MCF 10A (cell line): Measurements from ENCODE around the gene SNTG2. TPM values are rescaled to one million over a fixed set of nuclear protein-coding genes. Genes with fewer than 3 reads are reported as not detected.

Experiments
- BruUV-seq: library from RNA; stranded (reverse); fragments of 400-500 nt; replicated peaks from 2 replicates; lab custom pipeline; 2021; lab: Mats Ljungman, UMichigan
- CTCF ChIA-PET: fragments of 300-600 bp; sonication (Branson Sonifier 250); formaldehyde crosslinking; extraction: SDS; loops from one replicate; lab custom pipeline; 2021; ENCODE audit warnings: antibody characterized with exemption, inconsistent platforms; lab: Yijun Ruan, JAX
- POLR2A ChIA-PET: fragments of 300-600, 350-650 bp; sonication (Branson Sonifier 250); formaldehyde crosslinking; extraction: SDS; loops from one replicate; lab custom pipeline; 2020; ENCODE audit warnings: antibody characterized with exemption, inconsistent platforms; lab: Yijun Ruan, JAX
- DNase-seq: peaks from one replicate; pipeline ENCODE4 v3.0.0-alpha.2; 2018; ENCODE audit not compliant: unreplicated experiment
- H3K27ac Mint-ChIP-seq: one replicate; pipeline ENCODE4 v1.8.0; 2022; ENCODE audit warnings: mild to moderate bottlenecking, low read depth, mixed read lengths; ENCODE audit not compliant: unreplicated experiment
- H3K27me3 Mint-ChIP-seq: one replicate; pipeline ENCODE4 v1.8.0; 2022; ENCODE audit warnings: mixed read lengths; ENCODE audit not compliant: insufficient read depth, unreplicated experiment
- H3K36me3 Mint-ChIP-seq: one replicate; pipeline ENCODE4 v1.8.0; 2022; ENCODE audit warnings: mild to moderate bottlenecking, moderate library complexity, mixed read lengths; ENCODE audit not compliant: insufficient read depth, unreplicated experiment
- H3K4me1 Mint-ChIP-seq: one replicate; pipeline ENCODE4 v1.8.0; 2022; ENCODE audit warnings: mixed read lengths; ENCODE audit not compliant: insufficient read depth, unreplicated experiment
- H3K4me3 Mint-ChIP-seq: one replicate; pipeline ENCODE4 v1.8.0; 2022; ENCODE audit warnings: mild to moderate bottlenecking, moderate library complexity, mixed read lengths; ENCODE audit not compliant: unreplicated experiment
- H3K9me3 Mint-ChIP-seq: one replicate; pipeline ENCODE4 v1.8.0; 2022; ENCODE audit warnings: mixed read lengths; ENCODE audit not compliant: unreplicated experiment
- intact Hi-C: fragments of 100-400 bp; cut with micrococcal nuclease; formaldehyde crosslinking; loops from 2 replicates; pipeline ENCODE4 v1.14.1; 2022
- total RNA-seq: library from RNA; stranded (reverse); gene quantifications from 2 replicates; pipeline ENCODE4 v1.2.3, GENCODE V29; 2022
- TF ChIP-seq, protein P1 (sequence below): fragments of 200-600 bp; IDR thresholded peaks from one replicate; pipeline ENCODE4 v1.8.0; 2022; ENCODE audit warnings: antibody characterized with exemption, mild to moderate bottlenecking; ENCODE audit not compliant: unreplicated experiment

SNTG2 gene
- total RNA-seq, 1 experiment from 2014 or later = not detected

DNA sequence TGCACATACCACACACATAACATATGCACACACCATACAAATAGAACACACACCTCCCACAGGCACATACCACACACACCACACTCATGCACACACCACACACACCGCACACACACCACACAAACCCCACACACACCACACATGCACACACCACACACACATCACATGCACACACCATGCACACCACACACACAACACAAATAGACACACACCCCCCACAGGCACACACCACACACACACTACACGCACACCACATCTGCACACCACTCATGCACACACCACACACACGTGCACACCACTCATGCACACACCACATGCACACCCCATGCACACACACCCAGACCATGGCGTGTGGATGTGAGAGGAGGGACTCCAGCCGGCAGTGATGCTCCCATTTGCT is 300.9 kb downstream of the SNTG2 start:
- intact Hi-C loops = no loop called here
- H3K4me1 Mint-ChIP-seq = peaks cover 7% of the 10 kb centered on the region
- ChIA-PET CTCF (no interaction called here), POLR2A (no interaction called here)
- TF ChIP-seq, protein P1, sequence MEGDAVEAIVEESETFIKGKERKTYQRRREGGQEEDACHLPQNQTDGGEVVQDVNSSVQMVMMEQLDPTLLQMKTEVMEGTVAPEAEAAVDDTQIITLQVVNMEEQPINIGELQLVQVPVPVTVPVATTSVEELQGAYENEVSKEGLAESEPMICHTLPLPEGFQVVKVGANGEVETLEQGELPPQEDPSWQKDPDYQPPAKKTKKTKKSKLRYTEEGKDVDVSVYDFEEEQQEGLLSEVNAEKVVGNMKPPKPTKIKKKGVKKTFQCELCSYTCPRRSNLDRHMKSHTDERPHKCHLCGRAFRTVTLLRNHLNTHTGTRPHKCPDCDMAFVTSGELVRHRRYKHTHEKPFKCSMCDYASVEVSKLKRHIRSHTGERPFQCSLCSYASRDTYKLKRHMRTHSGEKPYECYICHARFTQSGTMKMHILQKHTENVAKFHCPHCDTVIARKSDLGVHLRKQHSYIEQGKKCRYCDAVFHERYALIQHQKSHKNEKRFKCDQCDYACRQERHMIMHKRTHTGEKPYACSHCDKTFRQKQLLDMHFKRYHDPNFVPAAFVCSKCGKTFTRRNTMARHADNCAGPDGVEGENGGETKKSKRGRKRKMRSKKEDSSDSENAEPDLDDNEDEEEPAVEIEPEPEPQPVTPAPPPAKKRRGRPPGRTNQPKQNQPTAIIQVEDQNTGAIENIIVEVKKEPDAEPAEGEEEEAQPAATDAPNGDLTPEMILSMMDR = no peak
- DNase-seq = no peak
- peaks cover 68% of the 10 kb centered on the region for H3K27me3 Mint-ChIP-seq
- peaks cover 4% of the 10 kb centered on the region for H3K36me3 Mint-ChIP-seq
- no peaks in the 10 kb centered on the region for H3K9me3 Mint-ChIP-seq
- no peak overlapping the region for H3K4me3 Mint-ChIP-seq
- BruUV-seq = no TSS peak
- H3K27ac Mint-ChIP-seq = no peak overlapping the region

DNA sequence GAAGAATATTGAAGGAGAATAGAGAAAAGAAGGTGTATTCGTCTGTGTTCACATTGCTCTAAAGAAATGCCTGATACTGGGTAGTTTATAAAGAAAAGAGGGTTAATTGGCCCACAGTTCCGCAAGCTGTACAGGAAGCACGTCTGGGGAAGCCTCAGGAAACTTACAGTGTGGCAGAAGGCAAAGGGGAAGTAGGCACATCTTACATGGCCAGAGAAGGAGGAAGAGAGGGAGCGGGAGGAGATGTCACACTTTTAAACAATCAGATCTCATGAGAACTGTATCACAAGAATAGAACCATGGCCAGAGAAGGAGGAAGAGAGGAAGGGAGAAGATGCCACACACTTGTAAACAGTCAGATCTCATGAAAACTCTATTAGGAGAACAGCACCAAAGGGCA is 303.0 kb downstream of the SNTG2 start:
- intact Hi-C loops = no loop called here
- H3K36me3 Mint-ChIP-seq = peaks cover 6% of the 10 kb centered on the region

DNA sequence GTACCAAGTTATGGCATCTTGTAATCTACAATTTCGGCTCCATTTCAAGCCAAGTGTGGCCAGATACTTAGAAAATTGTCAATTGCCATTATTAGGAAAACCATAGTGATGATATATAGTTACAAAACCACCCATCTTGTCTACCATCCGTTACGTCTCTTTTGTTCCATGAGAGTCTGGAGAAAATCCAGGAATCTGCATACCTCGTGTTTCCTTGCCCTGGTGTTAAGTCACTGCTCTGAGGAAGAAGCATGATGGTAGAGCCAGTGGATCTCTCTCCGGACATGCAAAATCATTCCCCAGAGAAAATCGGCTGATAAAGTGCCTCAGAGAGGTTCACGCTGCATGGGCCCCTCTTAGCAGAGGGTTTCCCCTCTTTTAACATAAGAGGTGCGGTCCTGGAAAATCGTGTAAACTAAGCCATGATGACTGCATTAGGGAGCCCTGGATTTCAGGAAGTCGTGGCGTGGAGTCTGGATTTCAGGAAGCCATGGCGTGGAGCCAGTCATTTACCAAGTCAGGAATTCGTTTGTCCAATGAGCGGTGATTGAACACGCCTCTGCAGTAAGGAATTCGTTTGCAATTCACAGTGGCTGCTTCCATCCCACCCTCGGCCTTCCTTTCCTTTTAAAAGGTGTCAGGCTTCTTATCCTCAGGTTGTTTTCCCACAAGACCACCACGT is 304.2 kb downstream of the SNTG2 start:
- no peak for DNase-seq
- no TSS peak for BruUV-seq
- TF ChIP-seq, protein P1 = no peak
- ChIA-PET CTCF (no interaction called here), POLR2A (no interaction called here)
- H3K9me3 Mint-ChIP-seq = no peaks in the 10 kb centered on the region
- intact Hi-C loops = no loop called here
- no peak overlapping the region for H3K27ac Mint-ChIP-seq
- H3K4me3 Mint-ChIP-seq = no peak overlapping the region
- H3K36me3 Mint-ChIP-seq = peaks cover 6% of the 10 kb centered on the region
- peaks cover 7% of the 10 kb centered on the region for H3K4me1 Mint-ChIP-seq
- H3K27me3 Mint-ChIP-seq = peaks cover 71% of the 10 kb centered on the region

More for the DNA sequence above, 303.0 kb downstream of the SNTG2 start:
- Mint-ChIP-seq H3K27ac (no peak overlapping the region), H3K4me3 (no peak overlapping the region), H3K27me3 (peaks cover 64% of the 10 kb centered on the region), H3K4me1 (peaks cover 7% of the 10 kb centered on the region), H3K9me3 (no peaks in the 10 kb centered on the region)
- TF ChIP-seq, protein P1 = no peak
- CTCF ChIA-PET = interaction anchor here (0.7 kb wide), 1 partner anchor 14 kb away, joined by 5 read pairs; no protein-coding TSS in a partner anchor
- no peak for DNase-seq
- no TSS peak for BruUV-seq
- POLR2A ChIA-PET = no interaction called here

DNA sequence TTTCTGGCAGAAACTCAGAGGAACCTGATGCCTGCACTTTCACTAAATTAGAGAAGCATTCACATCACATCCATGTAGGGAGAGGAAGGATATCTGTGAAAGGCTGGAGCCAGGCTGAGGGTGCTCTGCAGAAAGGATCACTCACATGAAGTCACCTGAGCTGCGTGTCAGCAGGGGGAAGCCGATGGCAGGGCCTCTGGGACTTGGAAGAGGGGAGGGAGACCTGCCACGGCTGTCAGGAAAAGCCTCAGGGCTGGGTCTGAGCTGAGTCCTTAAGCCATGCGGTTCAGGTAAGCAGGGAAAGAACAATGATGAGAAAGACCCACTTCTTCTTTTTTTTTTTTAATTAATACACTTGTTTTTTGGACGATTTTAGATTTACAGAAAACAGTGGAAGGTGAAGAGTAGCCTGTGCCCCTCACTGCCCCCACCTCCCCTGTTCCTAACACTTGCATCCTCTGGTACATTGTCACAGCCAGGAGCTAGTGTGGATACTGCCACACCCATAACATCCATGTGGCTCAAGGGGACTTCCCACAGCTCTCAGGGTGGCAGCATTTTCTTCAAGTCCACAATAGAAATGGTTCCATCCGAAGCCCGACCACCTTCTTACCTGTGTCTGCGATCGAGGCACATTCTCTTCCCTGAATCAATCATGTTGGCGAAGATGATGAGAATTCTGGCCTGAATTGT is 306.1 kb downstream of the SNTG2 start:
- Mint-ChIP-seq H3K27me3 (peaks cover 59% of the 10 kb centered on the region), H3K9me3 (no peaks in the 10 kb centered on the region), H3K36me3 (peaks cover 6% of the 10 kb centered on the region), H3K4me3 (no peak overlapping the region), H3K4me1 (no peaks in the 10 kb centered on the region), H3K27ac (no peak overlapping the region)
- TF ChIP-seq, protein P1 = no peak
- ChIA-PET CTCF (no interaction called here), POLR2A (interaction anchor here (0.6 to 0.7 kb wide), 2 partner anchors 11 to 910 kb away, joined by 3 read pairs; no protein-coding TSS in a partner anchor)
- DNase-seq = no peak
- no TSS peak for BruUV-seq
- intact Hi-C loops = no loop called here
